Measurements from ENCODE around the gene TMEM218. TPM values are rescaled to one million over a fixed set of nuclear protein-coding genes. Genes with fewer than 3 reads are reported as not detected.
A peak's percentile ranks its signal among the peaks of the same experiment; 100 is the strongest.
"Not testable (repeated sequence)": the region's sequence is repeated elsewhere in the genome, so short reads cannot be mapped to it uniquely, and the experiment has no call there.

TMEM218 gene
- total RNA-seq, 1 experiment from 2014 or later, result 14.5 TPM

DNA sequence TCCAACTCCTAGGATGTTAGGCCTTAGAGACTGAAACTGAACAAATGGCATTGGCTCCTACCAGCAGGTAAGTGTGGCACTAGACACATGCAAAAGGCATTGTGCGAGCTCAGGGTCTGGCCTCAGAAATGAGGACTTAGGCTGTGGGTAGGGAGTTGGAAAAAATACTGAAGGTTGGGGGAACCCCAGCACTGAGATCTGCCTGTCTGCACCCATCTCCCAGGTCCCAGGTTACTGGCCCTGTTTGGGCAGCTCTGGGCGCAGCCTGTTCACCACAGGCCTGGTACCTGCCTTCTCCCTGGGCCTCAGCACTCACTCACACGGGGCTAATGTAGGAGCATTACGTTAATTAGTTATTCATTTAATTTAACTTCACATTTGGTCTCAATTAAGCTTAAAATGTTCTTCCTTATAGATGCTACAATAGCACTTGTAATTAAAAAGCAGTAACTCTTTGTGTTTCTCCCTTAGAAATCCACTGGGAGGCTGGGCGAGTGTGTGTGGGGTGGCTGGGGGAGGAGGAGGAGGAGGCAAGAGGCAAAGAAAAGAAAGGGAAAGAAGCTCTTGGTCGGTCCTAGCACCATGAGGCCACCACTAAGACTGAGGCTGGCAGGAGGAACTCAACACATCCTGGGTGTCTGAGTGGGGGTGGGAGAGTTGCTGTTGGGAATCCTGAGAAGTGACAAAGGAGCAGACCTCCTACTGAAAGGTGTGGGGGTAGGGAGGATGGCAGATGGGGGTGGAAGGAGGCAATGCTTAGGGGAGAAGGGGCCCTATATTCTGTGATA, 19.4 kb downstream of the TMEM218 start:
- no peaks in the 10 kb centered on the region for H3K36me3 Mint-ChIP-seq (ENCODE audit: insufficient read depth, unreplicated experiment)
- no peaks in the 10 kb centered on the region for H3K9me3 Mint-ChIP-seq (ENCODE audit: low read depth, unreplicated experiment)
- no peak for DNase-seq
- CTCF ChIA-PET, result interaction anchor here (0.9 to 1.4 kb wide), 4 partner anchors 13 to 337 kb away, joined by 3 to 8 read pairs (median 3); no protein-coding TSS in a partner anchor
- no peaks in the 10 kb centered on the region for H3K27me3 Mint-ChIP-seq (ENCODE audit: unreplicated experiment)
- no TSS peak for BruUV-seq (replicated peaks)
- H3K27ac Mint-ChIP-seq (ENCODE audit: unreplicated experiment), result peak overlapping the region; percentile 71
- H3K4me1 Mint-ChIP-seq (ENCODE audit: low read depth, unreplicated experiment), result peaks cover 9% of the 10 kb centered on the region
- intact Hi-C loops (cut with micrococcal nuclease; ENCODE audit: unreplicated experiment), result loop anchor here (1.0 to 10.0 kb wide), 3 partner anchors 49 to 313 kb away; no protein-coding TSS in a partner anchor
- TF ChIP-seq CTCF (IDR thresholded peaks at IDR 0.05; ENCODE audit: unreplicated experiment), result no peak
- H3K4me3 Mint-ChIP-seq (ENCODE audit: low read depth, unreplicated experiment), result no peak overlapping the region

DNA sequence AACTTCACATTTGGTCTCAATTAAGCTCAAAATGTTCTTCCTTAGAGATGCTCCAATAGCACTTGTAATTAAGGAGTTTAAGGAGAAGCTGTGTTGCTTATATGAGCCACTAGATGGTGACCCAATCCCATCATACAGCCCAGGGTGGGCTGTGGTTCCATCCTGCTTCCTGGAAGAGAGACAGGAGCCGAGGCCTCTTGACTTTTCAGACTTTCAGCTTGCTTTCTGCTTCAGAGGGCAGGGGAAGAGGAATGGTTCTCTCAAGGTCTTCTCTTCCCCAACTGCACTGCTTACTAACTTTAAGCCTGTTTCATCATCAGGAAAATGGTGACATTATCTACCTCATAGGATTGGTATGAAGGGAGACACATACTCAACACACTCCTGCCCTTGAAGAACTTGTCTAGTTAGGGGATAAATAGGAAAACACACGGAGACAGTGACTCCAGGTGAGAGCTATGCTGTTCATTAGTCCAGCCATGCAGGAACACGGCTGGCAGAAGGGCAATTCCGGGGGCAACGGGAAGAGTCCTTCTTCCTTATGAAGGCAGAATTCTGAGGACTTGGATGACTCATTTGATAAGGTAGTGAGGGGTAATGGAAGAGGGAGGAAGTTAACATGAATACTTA, 20.1 kb downstream of the TMEM218 start:
- no TSS peak for BruUV-seq (replicated peaks)
- peaks cover 4% of the 10 kb centered on the region for H3K36me3 Mint-ChIP-seq (ENCODE audit: insufficient read depth, unreplicated experiment)
- no peak overlapping the region for H3K4me3 Mint-ChIP-seq (ENCODE audit: low read depth, unreplicated experiment)

DNA sequence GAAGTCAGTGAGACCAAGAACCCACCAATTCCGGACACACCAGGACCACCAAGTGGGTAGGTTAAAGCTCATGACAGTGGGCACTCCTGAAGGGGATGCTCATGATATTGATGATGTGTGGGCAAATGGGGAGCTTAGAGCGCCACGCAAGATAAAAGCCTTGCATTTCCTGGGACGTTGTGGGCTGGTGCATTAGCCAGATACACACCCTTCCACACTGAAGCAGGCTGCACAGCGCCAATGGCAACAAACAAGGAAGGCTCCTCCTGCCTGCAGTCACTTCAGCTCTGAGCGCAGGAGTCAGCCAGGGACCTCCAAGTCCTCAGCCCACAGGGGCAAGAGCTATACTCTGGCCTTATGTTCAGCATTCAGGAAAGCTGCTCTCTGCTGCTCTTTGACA, 20.6 kb downstream of the TMEM218 start:
- H3K4me3 Mint-ChIP-seq (ENCODE audit: low read depth, unreplicated experiment), result no peak overlapping the region
- intact Hi-C loops (cut with micrococcal nuclease; ENCODE audit: unreplicated experiment), result loop anchor here (1.0 to 10.0 kb wide), 3 partner anchors 50 to 314 kb away; no protein-coding TSS in a partner anchor
- no peaks in the 10 kb centered on the region for H3K27me3 Mint-ChIP-seq (ENCODE audit: unreplicated experiment)
- peaks cover 9% of the 10 kb centered on the region for H3K4me1 Mint-ChIP-seq (ENCODE audit: low read depth, unreplicated experiment)
- no peak overlapping the region for H3K27ac Mint-ChIP-seq (ENCODE audit: unreplicated experiment)
- no TSS peak for BruUV-seq (replicated peaks)
- H3K9me3 Mint-ChIP-seq (ENCODE audit: low read depth, unreplicated experiment), result no peaks in the 10 kb centered on the region
- peaks cover 6% of the 10 kb centered on the region for H3K36me3 Mint-ChIP-seq (ENCODE audit: insufficient read depth, unreplicated experiment)
- no peak for DNase-seq
- TF ChIP-seq CTCF (IDR thresholded peaks at IDR 0.05; ENCODE audit: unreplicated experiment), result no peak
- CTCF ChIA-PET, result interaction anchor here (0.8 to 1.5 kb wide), 6 partner anchors 8 to 338 kb away, joined by 3 to 8 read pairs (median 4); no protein-coding TSS in a partner anchor

More for the DNA sequence above, 20.1 kb downstream of the TMEM218 start:
- Mint-ChIP-seq H3K9me3 (ENCODE audit: low read depth, unreplicated experiment) (no peaks in the 10 kb centered on the region), H3K4me1 (ENCODE audit: low read depth, unreplicated experiment) (peaks cover 9% of the 10 kb centered on the region), H3K27ac (ENCODE audit: unreplicated experiment) (peak overlapping the region; percentile 71), H3K27me3 (ENCODE audit: unreplicated experiment) (no peaks in the 10 kb centered on the region)
- no peak for TF ChIP-seq CTCF (IDR thresholded peaks at IDR 0.05; ENCODE audit: unreplicated experiment)
- DNase-seq, result no peak
- CTCF ChIA-PET, result interaction anchor here (0.8 to 1.5 kb wide), 7 partner anchors 9 to 338 kb away, joined by 3 to 8 read pairs (median 4); no protein-coding TSS in a partner anchor
- intact Hi-C loops (cut with micrococcal nuclease; ENCODE audit: unreplicated experiment), result loop anchor here (1.0 to 10.0 kb wide), 3 partner anchors 50 to 313 kb away; no protein-coding TSS in a partner anchor

DNA sequence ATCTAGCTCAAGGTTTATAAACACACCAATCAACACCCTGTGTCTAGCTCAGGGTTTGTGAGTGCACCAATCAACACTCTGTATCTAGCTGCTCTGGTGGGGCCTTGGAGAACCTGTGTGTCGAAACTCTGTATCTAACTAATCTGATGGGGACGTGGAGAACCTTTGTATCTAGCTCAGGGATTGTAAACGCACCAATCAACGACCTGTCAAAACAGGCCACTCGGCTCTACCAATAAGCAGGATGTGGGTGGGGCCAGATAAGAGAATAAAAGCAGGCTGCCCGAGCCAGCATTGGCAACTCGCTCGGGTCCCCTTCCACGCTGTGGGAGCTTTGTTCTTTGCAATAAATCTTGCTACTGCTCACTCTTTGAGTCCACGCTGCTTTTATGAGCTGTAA, 21.3 kb downstream of the TMEM218 start:
- H3K4me3 Mint-ChIP-seq (ENCODE audit: low read depth, unreplicated experiment); DNase-seq; H3K4me1 Mint-ChIP-seq (ENCODE audit: low read depth, unreplicated experiment); H3K27me3 Mint-ChIP-seq (ENCODE audit: unreplicated experiment); H3K27ac Mint-ChIP-seq (ENCODE audit: unreplicated experiment); H3K9me3 Mint-ChIP-seq (ENCODE audit: low read depth, unreplicated experiment); BruUV-seq (replicated peaks): not testable (repeated sequence)
- peaks cover 11% of the 10 kb centered on the region for H3K36me3 Mint-ChIP-seq (ENCODE audit: insufficient read depth, unreplicated experiment)
- intact Hi-C loops (cut with micrococcal nuclease; ENCODE audit: unreplicated experiment), result loop anchor here (10.0 kb wide), 2 partner anchors 255 to 315 kb away; no protein-coding TSS in a partner anchor
- CTCF ChIA-PET, result interaction anchor here (1.5 kb wide), 1 partner anchor 255 kb away, joined by 4 read pairs; no protein-coding TSS in a partner anchor

DNA sequence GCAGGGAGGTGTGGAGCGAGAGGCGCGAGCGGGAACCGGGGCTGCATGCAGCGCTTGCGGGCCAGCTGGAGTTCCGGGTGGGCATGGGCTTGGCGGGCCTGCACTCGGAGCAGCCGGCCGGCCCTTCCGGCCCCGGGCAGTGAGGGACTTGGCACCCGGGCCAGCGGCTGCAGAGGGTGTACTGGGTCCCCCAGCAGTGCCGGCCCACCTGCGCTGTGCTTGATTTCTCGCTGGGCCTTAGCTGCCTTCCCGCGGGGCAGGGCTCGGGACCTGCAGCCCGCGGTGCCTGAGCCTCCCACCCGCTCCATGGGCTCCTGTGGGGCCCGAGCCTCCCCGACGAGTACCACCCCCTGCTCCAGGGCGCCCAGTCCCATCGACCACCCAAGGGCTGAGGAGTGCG, 21.9 kb downstream of the TMEM218 start:
- CTCF ChIA-PET; H3K4me3 Mint-ChIP-seq (ENCODE audit: low read depth, unreplicated experiment); intact Hi-C loops (cut with micrococcal nuclease; ENCODE audit: unreplicated experiment); H3K4me1 Mint-ChIP-seq (ENCODE audit: low read depth, unreplicated experiment); DNase-seq; H3K27me3 Mint-ChIP-seq (ENCODE audit: unreplicated experiment); H3K27ac Mint-ChIP-seq (ENCODE audit: unreplicated experiment); BruUV-seq (replicated peaks); H3K9me3 Mint-ChIP-seq (ENCODE audit: low read depth, unreplicated experiment): not testable (repeated sequence)
- peaks cover 16% of the 10 kb centered on the region for H3K36me3 Mint-ChIP-seq (ENCODE audit: insufficient read depth, unreplicated experiment)
